Pons (tissue), 1 donor: ENCODE measurements around the gene NUDT19.
"Not testable (repeated sequence)": the region's sequence is repeated elsewhere in the genome, so short reads cannot be mapped to it uniquely, and the experiment has no call there.

Experiments
- DNase-seq: peaks from one replicate; pipeline ENCODE4 v3.0.0-alpha.2; 2016; ENCODE audit warnings: low spot score

NUDT19 gene

DNA sequence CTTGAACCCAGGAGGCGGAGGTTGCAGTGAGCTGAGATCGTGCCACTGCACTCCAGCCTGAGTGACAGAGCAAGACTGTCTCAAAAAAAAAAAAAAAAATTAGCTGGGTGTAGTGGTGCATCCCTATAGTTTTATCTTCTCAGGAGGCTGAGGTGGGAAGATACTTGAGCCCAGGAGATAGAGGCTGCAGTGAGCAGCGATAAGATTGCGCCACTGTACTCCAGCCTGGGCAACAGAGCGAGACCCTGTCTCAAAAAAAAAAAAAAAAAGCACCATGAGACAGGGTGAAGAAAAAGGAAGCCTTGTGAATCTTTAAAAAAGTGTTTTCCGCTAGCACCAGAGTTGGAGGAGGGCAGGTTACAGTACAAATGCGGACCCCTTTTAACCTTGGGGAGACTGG, 24.6 kb downstream of the NUDT19 start:
- not testable (repeated sequence) for DNase-seq

DNA sequence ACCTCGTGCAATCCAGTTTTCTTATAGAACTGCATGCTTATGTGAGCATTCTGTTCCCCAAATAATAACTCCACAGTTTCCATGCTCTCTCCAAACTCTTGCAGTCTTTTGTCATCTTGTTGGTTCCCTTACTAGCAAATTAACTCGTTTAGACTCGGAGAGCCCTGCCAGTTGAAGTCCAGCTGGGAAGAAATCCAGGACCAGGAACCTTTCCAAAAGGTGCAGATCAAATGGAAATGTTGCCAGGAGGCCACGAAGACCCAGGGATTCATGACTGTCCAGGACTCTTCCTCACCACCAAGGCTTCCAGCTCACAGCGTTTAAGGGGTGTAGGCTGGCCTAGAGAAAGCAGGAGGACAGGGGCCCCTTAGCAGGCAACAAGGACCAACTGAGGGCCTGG, 25.9 kb downstream of the NUDT19 start:
- no peak for DNase-seq

- no peak for DNase-seq
These were observed 26.7 kb downstream of the NUDT19 start for GRCh38 chr19:32718286-32718685.

DNA sequence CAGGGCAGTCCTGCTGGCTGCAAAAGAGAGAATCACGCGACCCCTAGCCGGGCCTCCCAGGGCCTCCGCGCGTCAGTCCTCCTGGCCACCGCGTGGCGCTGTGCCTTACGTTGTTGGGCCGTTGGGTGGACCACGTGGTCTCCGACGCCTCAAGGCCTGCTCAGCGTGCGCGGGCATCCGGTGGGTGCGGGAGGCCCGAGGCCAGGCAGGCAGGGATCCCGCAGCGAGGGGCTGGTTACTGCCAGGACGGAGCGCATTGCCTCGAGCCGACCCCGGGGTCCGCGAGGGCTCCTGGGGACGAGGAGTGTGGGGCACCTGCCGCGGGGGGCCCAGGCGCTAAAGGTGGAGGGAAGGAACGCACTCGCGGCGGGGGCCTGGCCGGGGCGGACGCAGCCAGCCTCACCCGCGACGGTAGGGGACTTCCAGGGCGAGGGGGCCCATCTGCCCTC, 28.0 kb downstream of the NUDT19 start, which contains the start of gene TDRD12:
TSS of gene TDRD12 (plus strand) at position 157 of the 449 bp plus-strand sequence. CDS start 306 bp downstream, outside the sequence.
- no peak for DNase-seq

- DNase-seq: no peak
These were observed 28.8 kb downstream of the NUDT19 start for GRCh38 chr19:32720216-32720935.

GRCh38 chr19:32720936-32721250, 29.3 kb downstream of the NUDT19 start:
- DNase-seq: no peak

DNA sequence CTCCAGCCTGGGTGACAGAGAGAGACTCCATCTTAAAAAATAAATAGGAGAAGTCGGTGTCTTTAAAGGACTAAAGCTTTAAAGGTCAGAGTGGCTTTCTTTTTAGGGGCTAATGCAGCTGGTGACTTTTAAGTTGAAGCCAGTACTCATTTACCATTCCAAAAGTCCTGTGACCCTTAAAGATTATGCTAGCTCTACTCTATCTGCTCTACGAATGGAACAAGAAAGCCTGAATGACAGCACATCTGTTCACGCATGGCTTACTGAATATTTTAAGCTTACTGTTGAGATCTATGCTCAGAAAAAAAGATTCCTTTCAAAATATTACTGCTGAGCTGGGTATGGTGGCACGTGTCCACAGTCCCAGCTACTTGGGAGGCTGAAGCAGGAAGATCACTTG, 44.3 kb downstream of the NUDT19 start:
- no peak for DNase-seq

DNA sequence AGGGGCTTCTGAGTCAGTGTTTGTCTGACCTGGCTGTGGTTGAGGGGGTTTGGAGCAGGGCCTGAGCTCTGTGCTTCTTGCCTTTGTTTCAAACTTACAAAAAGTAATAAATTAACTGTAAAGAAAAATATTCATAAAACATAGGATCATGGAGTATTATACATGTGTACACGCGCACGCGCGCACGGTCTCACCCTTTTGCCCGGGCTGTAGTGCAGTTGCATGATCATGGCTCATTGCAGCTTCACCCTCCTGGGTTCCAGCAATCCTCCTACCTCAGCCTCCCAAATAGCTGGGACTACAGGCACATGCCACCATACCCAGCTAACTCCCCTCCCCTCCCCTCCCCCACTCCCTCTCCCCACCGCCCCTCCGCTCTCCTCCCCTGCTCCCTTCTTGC, 51.4 kb downstream of the NUDT19 start:
- no peak for DNase-seq

GRCh38 chr19:32743447-32743846, 51.8 kb downstream of the NUDT19 start:
- DNase-seq: no peak

GRCh38 chr19:32744555-32745325, 53.1 kb downstream of the NUDT19 start:
- no peak for DNase-seq

DNA sequence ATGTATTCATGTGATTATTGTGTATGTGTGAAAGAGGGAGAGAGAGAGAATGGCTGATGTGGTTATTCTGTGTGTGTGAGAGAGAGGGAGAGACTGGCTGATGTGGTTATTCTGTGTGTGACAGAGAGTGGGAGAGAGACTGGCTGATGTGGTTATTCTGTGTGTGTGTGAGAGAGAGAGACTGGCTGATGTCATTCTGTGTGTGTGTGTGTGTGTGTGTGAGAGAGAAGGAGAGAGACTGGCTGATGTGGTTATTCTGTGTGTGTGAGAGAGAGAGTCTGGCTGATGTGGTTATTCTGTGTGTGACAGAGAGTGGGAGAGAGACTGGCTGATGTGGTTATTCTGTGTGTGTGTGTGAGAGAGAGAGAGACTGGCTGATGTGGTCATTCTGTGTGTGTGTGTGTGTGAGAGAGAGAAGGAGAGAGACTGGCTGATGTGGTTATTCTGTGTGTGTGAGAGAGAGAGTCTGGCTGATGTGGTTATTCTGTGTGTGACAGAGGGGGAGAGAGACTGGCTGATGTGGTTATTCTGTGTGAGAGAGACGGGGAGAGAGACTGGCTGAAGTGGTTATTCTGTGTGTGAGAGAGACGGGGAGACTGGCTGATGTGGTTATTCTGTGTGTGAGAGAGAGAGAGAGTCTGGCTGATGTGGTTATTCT, 54.1 kb downstream of the NUDT19 start:
- not testable (repeated sequence) for DNase-seq

- DNase-seq: not testable (repeated sequence)
These were observed 55.1 kb downstream of the NUDT19 start for GRCh38 chr19:32746631-32747196.

DNA sequence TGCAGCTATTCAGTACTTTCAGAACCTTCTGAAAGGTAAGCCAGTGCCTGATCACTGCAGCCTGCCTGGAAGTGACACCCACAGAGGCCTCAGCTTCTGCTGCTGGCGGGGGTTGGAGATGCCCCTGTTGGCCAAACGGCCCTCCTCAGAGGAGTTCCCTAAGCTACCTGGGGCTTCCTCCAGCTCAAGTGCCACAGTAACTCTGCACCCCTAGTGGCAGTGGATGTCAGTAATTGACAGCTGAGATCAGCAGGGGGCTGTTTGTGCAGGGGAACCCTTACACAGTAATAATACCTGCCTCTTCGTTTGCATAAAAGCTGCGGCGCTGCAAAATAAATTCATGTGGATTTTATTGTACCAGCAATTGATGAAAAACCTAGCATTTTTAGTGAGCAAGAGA, 56.9 kb downstream of the NUDT19 start:
- DNase-seq: no peak

- no peak for DNase-seq
These were observed 57.3 kb downstream of the NUDT19 start for GRCh38 chr19:32748948-32749347.

GRCh38 chr19:32749361-32749760, 57.7 kb downstream of the NUDT19 start:
- DNase-seq: no peak

GRCh38 chr19:32750441-32751055, 58.9 kb downstream of the NUDT19 start:
- no peak for DNase-seq

DNA sequence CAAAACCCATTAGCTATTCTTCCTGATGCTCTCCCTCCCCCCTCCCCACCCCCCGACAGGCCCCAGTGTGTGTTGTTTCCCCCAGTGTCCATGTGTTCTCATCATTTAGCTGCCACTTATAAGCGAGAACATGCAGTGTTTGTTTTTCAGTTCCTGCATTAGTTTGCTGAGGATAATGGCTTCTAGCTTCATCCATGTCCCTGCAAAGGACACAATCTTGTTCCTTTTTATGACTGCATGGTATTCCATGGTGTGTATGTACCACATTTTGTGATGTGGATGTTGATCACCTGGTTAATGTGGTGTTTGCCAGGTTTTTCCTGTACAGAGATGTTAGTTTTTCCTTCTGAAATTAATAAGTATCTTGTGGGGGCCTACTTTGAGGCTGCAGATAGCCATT, 59.4 kb downstream of the NUDT19 start:
- DNase-seq: no peak

- no peak for DNase-seq
These were observed 65.6 kb downstream of the NUDT19 start for GRCh38 chr19:32757189-32757588.
